ENCODE measurements around the gene NACC2. TPM values are rescaled to one million over a fixed set of nuclear protein-coding genes. Genes with fewer than 3 reads are reported as not detected.

NACC2 gene
- polyA plus RNA-seq, 1 of the 3 experiments (the other 2 are of a cell fraction), result 22.1 TPM

DNA sequence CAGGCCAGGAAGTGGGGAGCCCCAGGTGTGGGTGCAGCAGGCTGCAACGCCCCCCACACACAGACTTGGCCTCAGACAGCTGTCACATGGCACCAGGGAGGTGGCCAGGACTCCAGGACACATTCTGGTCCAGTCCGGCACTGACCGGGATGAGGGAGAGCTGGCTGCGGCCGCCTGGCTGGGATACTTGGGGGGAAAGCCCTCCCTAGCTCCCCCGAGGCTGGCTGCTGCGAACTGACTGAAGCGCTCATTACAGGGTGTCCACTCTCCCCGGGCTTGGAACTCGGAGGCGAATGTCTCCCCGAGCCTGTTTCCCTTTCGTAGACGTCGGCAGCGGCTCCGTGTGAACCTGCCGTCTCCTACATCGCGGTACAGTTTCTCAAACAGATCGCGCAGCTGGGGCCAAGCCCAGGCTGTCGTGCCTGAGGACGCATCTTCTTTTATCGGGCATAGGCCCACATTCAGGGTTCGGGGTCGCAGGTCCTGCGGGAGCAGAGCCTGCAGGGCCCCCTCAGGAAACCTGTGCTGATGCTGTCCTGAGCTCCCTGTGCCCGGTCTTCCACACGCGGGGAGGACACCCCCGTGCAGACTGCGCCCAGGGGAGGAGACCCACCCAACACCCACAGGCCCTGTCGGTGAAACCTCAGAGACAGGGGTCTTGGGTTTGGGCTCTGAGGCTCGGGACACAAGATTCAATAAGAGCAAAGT, 19.8 kb downstream of the NACC2 start:
- 93% methylated on average over 26 of the region's 35 CpGs for WGBS (ENCODE audit: low lambda C conversion rate)
- H2AFZ ChIP-seq (ENCODE audit: low read depth), result no peak overlapping the region
- CTCF ChIA-PET, result no interaction called here
- POLR2A ChIA-PET, result no interaction called here
- H3K79me2 ChIP-seq (ENCODE audit: insufficient read depth), result peaks cover 65% of the 10 kb centered on the region
- no peak overlapping the region for H3K9ac ChIP-seq
- peaks cover 0 to 12% of the 10 kb centered on the region in 2 experiments; a peak in 1 of 4 replicates for H3K4me1 ChIP-seq (ENCODE audit: control insufficient read depth in 1 of 2, insufficient read depth in 2 of 2, low read depth in 1 of 2, low read length in 1 of 2)
- H3K27me3 ChIP-seq (ENCODE audit: insufficient read depth), result no peaks in the 10 kb centered on the region
- peaks cover 36% of the 10 kb centered on the region for H4K20me1 ChIP-seq (ENCODE audit: insufficient read depth)
- no peaks in the 10 kb centered on the region for H3K36me3 ChIP-seq (replicated peaks in 1 of 2; ENCODE audit: control insufficient read depth in 1 of 2, insufficient read depth in 2 of 2, low read length in 1 of 2)
- no peaks in the 10 kb centered on the region for H3K9me2 ChIP-seq
- H3K9me3 ChIP-seq, result no peaks in the 10 kb centered on the region
- no peak overlapping the region for H3K4me2 ChIP-seq
- DNase-seq, result peak; percentile 15
- TF ChIP-seq GABPA (IDR thresholded peaks at IDR 0.05; ENCODE audit: low read depth) (no peak), NFIC (IDR thresholded peaks at IDR 0.05; ENCODE audit: borderline replicate concordance) (no peak), MXI1 (IDR thresholded peaks at IDR 0.05; ENCODE audit: low read depth, low read length) (no peak), RXRA (IDR thresholded peaks at IDR 0.05; ENCODE audit: borderline replicate concordance, low read depth) (no peak), EZH2phosphoT487 (IDR thresholded peaks at IDR 0.05; ENCODE audit: borderline replicate concordance, low read depth) (no peak), FOXJ3 (CRISPR knock-in tag; IDR thresholded peaks at IDR 0.05) (no peak), TEAD4 (IDR thresholded peaks at IDR 0.05; ENCODE audit: borderline replicate concordance, insufficient read depth) (no peak), ELF1 (IDR thresholded peaks at IDR 0.05) (no peak)
- TF ChIP-seq, protein P1, sequence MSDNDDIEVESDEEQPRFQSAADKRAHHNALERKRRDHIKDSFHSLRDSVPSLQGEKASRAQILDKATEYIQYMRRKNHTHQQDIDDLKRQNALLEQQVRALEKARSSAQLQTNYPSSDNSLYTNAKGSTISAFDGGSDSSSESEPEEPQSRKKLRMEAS (IDR thresholded peaks at IDR 0.05; ENCODE audit: low read depth), result no peak
- TF ChIP-seq, protein P2, sequence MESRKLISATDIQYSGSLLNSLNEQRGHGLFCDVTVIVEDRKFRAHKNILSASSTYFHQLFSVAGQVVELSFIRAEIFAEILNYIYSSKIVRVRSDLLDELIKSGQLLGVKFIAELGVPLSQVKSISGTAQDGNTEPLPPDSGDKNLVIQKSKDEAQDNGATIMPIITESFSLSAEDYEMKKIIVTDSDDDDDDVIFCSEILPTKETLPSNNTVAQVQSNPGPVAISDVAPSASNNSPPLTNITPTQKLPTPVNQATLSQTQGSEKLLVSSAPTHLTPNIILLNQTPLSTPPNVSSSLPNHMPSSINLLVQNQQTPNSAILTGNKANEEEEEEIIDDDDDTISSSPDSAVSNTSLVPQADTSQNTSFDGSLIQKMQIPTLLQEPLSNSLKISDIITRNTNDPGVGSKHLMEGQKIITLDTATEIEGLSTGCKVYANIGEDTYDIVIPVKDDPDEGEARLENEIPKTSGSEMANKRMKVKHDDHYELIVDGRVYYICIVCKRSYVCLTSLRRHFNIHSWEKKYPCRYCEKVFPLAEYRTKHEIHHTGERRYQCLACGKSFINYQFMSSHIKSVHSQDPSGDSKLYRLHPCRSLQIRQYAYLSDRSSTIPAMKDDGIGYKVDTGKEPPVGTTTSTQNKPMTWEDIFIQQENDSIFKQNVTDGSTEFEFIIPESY (IDR thresholded peaks at IDR 0.05; ENCODE audit: borderline replicate concordance, low read depth), result no peak
- TF ChIP-seq, protein P3, sequence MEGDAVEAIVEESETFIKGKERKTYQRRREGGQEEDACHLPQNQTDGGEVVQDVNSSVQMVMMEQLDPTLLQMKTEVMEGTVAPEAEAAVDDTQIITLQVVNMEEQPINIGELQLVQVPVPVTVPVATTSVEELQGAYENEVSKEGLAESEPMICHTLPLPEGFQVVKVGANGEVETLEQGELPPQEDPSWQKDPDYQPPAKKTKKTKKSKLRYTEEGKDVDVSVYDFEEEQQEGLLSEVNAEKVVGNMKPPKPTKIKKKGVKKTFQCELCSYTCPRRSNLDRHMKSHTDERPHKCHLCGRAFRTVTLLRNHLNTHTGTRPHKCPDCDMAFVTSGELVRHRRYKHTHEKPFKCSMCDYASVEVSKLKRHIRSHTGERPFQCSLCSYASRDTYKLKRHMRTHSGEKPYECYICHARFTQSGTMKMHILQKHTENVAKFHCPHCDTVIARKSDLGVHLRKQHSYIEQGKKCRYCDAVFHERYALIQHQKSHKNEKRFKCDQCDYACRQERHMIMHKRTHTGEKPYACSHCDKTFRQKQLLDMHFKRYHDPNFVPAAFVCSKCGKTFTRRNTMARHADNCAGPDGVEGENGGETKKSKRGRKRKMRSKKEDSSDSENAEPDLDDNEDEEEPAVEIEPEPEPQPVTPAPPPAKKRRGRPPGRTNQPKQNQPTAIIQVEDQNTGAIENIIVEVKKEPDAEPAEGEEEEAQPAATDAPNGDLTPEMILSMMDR (IDR thresholded peaks at IDR 0.05), result no peak
- no peak overlapping the region for H3K4me3 ChIP-seq (ENCODE audit: low read depth in 2 of 2, low read length in 1 of 2)
- no peak overlapping the region for H3K27ac ChIP-seq (ENCODE audit: low read depth in 2 of 2, low read length in 1 of 2)
- H3F3A ChIP-seq (replicated peaks; ENCODE audit: insufficient read depth), result no peaks in the 10 kb centered on the region

DNA sequence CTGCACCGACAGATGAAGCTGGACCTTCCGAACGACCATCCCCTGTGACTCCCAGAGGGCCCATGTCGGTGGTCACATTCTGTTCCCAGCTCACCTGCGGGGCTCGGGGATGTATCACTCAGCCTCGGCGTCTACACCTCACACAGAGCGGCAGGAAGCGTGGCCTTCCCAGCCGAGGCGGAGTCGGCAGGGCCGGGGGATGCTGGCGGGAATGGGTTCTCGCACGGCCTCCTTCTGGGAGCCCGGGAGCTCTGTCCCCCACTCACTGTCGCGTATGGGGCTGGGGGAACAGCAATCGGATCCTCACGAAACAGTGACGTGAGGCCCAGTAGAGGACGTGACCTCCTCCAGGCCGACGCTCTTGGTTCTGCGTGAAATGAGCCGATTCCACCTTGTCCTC, 20.4 kb downstream of the NACC2 start:
- H3K4me2 ChIP-seq, result no peak overlapping the region
- H4K20me1 ChIP-seq (ENCODE audit: insufficient read depth), result peaks cover 31% of the 10 kb centered on the region
- no peak overlapping the region for H3K4me3 ChIP-seq (ENCODE audit: low read depth in 2 of 2, low read length in 1 of 2)
- DNase-seq, result peak; percentile 7
- H3K9me3 ChIP-seq, result no peaks in the 10 kb centered on the region
- H3K79me2 ChIP-seq (ENCODE audit: insufficient read depth), result peaks cover 65% of the 10 kb centered on the region
- ChIA-PET POLR2A (no interaction called here), CTCF (no interaction called here)
- H3K27ac ChIP-seq (ENCODE audit: low read depth in 2 of 2, low read length in 1 of 2), result no peak overlapping the region
- TF ChIP-seq TCF12 (IDR thresholded peaks at IDR 0.05) (no peak), RAD21 (IDR thresholded peaks at IDR 0.05; ENCODE audit: low read length) (no peak), TEAD4 (IDR thresholded peaks at IDR 0.05; ENCODE audit: borderline replicate concordance, insufficient read depth) (no peak), EZH2phosphoT487 (IDR thresholded peaks at IDR 0.05; ENCODE audit: borderline replicate concordance, low read depth) (no peak), FOXJ3 (CRISPR knock-in tag; IDR thresholded peaks at IDR 0.05) (no peak)
- H3F3A ChIP-seq (replicated peaks; ENCODE audit: insufficient read depth), result no peaks in the 10 kb centered on the region
- no peak overlapping the region for H3K9ac ChIP-seq
- peaks cover 0 to 8% of the 10 kb centered on the region in 2 experiments; a peak in 1 of 4 replicates for H3K4me1 ChIP-seq (ENCODE audit: control insufficient read depth in 1 of 2, insufficient read depth in 2 of 2, low read depth in 1 of 2, low read length in 1 of 2)
- no peaks in the 10 kb centered on the region for H3K27me3 ChIP-seq (ENCODE audit: insufficient read depth)
- no peak overlapping the region for H2AFZ ChIP-seq (ENCODE audit: low read depth)
- 94% methylated on average over 16 of the region's 28 CpGs for WGBS (ENCODE audit: low lambda C conversion rate)
- no peaks in the 10 kb centered on the region for H3K36me3 ChIP-seq (replicated peaks in 1 of 2; ENCODE audit: control insufficient read depth in 1 of 2, insufficient read depth in 2 of 2, low read length in 1 of 2)
- H3K9me2 ChIP-seq, result no peaks in the 10 kb centered on the region
